ENCODE measurements around the gene PML. TPM values are rescaled to one million over a fixed set of nuclear protein-coding genes. Genes with fewer than 3 reads are reported as not detected.
A peak's percentile ranks its signal among the peaks of the same experiment; 100 is the strongest.

PML gene
- total RNA-seq, 1 experiment from 2014 or later, result 24.6 TPM

GRCh38 chr15:74032046-74032445, 37.5 kb downstream of the PML start:
- peak overlapping the region; percentile 83; the same call in 1 of the 2 replicates for H2BK15ac ChIP-seq (ENCODE audit: low read depth, low read length)
- H3K4ac ChIP-seq (ENCODE audit: low read depth, low read length), result no peak overlapping the region

More at GRCh38 chr15:74032046-74032445, 37.5 kb downstream of the PML start:
- H3K27me3 ChIP-seq (ENCODE audit: insufficient read depth, low read length), result no peaks in the 10 kb centered on the region
- no peak overlapping the region; a peak in 1 of 5 replicates for H3K4me3 Mint-ChIP-seq
- H4K5ac ChIP-seq (ENCODE audit: insufficient read length, low read depth, low read length), result no peak overlapping the region
- TF ChIP-seq CTCF (conservative IDR thresholded peaks at IDR 0.05), result no peak
- H3K18ac ChIP-seq (ENCODE audit: insufficient read length, low read depth, low read length), result no peak overlapping the region
- H3K9me3 ChIP-seq (ENCODE audit: control insufficient read depth, low read depth, low read length), result no peaks in the 10 kb centered on the region
- H2BK12ac ChIP-seq (ENCODE audit: insufficient read length, low read depth, low read length), result no peak overlapping the region
- peaks cover 8 to 12% of the 10 kb centered on the region in 2 experiments for H3K4me1 Mint-ChIP-seq
- no peak overlapping the region for H3K9ac ChIP-seq (ENCODE audit: extremely low read depth, insufficient read length, low read length)
- no peaks in the 10 kb centered on the region for H3K27me3 Mint-ChIP-seq (ENCODE audit: low read depth)
- H3K56ac ChIP-seq (ENCODE audit: insufficient read length, low read depth, low read length), result no peak overlapping the region
- H3K27ac ChIP-seq (ENCODE audit: insufficient read length, low read depth, low read length), result no peak overlapping the region
- H2AFZ ChIP-seq (ENCODE audit: low read length), result no peak overlapping the region
- H3K79me2 ChIP-seq (ENCODE audit: insufficient read depth, low read length), result no peaks in the 10 kb centered on the region
- H3K9me3 Mint-ChIP-seq, result no peaks in the 10 kb centered on the region
- H3T11ph ChIP-seq (ENCODE audit: low read length), result no peak overlapping the region
- H4K8ac ChIP-seq (replicated peaks; ENCODE audit: insufficient read length, low read depth, low read length), result no peak overlapping the region
- no peak overlapping the region for H3K23ac ChIP-seq (ENCODE audit: insufficient read length, low read depth, low read length)
- no peak overlapping the region for H2BK20ac ChIP-seq (ENCODE audit: low read depth, low read length, poor library complexity, severe bottlenecking)
- H3K4me1 ChIP-seq (ENCODE audit: insufficient read depth, low read length), result peaks cover under 1% of the 10 kb centered on the region; the same call in 1 of the 2 replicates
- no peaks in the 10 kb centered on the region for H3K79me1 ChIP-seq (ENCODE audit: insufficient read depth, low read depth, low read length, poor library complexity, severe bottlenecking)
- peak overlapping the region in 2 of 3 experiments; percentile 44 to 86; a peak in 3 of 7 replicates for H3K27ac Mint-ChIP-seq
- H4K20me1 ChIP-seq (ENCODE audit: control insufficient read depth, insufficient read depth, insufficient read length), result no peaks in the 10 kb centered on the region
- no CpG with 5 or more reads among the region's 6 CpGs for WGBS (ENCODE audit: extremely low coverage, insufficient read length, low lambda C conversion rate)
- H2AK5ac ChIP-seq (ENCODE audit: insufficient read length, low read length), result no peak overlapping the region
- DNase-seq, result no peak
- H2BK5ac ChIP-seq (ENCODE audit: insufficient read length, low read length), result no peak overlapping the region
- H3K36me3 Mint-ChIP-seq (ENCODE audit: insufficient read depth in 1 of 3, low read depth in 3 of 3), result peaks cover 6 to 16% (median 13%) of the 10 kb centered on the region in 3 experiments
- no peak overlapping the region for H2BK120ac ChIP-seq (ENCODE audit: low read depth, low read length, poor library complexity, severe bottlenecking)
- H3K23me2 ChIP-seq (ENCODE audit: insufficient read length, low read depth, low read length, poor library complexity, severe bottlenecking), result no peaks in the 10 kb centered on the region
- H4K91ac ChIP-seq (ENCODE audit: insufficient read length, low read depth, low read length), result no peak overlapping the region
- no peak overlapping the region for H3K4me2 ChIP-seq (ENCODE audit: insufficient read depth, insufficient read length, low read length)
- no peak overlapping the region; the same call in 1 of the 2 replicates for H3K14ac ChIP-seq (ENCODE audit: insufficient read depth, low read length)

All from H9 (cell line).